Astrocyte (in vitro differentiated cells and primary cell): ENCODE results near the gene RMI2.

Experiments
- EZH2 ChIP-seq: IDR thresholded peaks from 2 replicates; pipeline ENCODE4 v1.6.1; 2012; ENCODE audit warnings: mild to moderate bottlenecking, low read length, inconsistent platforms; ENCODE audit not compliant: insufficient read depth
- TF ChIP-seq, protein P1 (sequence below): IDR thresholded peaks from 2 replicates; pipeline ENCODE4 v1.5.1; 2011; ENCODE audit warnings: low read depth, mild to moderate bottlenecking, inconsistent platforms, low read length, moderate library complexity; ENCODE audit not compliant: insufficient read depth

- TF ChIP-seq, protein P1, sequence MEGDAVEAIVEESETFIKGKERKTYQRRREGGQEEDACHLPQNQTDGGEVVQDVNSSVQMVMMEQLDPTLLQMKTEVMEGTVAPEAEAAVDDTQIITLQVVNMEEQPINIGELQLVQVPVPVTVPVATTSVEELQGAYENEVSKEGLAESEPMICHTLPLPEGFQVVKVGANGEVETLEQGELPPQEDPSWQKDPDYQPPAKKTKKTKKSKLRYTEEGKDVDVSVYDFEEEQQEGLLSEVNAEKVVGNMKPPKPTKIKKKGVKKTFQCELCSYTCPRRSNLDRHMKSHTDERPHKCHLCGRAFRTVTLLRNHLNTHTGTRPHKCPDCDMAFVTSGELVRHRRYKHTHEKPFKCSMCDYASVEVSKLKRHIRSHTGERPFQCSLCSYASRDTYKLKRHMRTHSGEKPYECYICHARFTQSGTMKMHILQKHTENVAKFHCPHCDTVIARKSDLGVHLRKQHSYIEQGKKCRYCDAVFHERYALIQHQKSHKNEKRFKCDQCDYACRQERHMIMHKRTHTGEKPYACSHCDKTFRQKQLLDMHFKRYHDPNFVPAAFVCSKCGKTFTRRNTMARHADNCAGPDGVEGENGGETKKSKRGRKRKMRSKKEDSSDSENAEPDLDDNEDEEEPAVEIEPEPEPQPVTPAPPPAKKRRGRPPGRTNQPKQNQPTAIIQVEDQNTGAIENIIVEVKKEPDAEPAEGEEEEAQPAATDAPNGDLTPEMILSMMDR = no peak
- TF ChIP-seq EZH2 = no peak
Observed at GRCh38 chr16:11301645-11302501, 43.4 kb upstream of the RMI2 start.
